ENCODE results near the gene SCARF2. TPM values are rescaled to one million over a fixed set of nuclear protein-coding genes. Genes with fewer than 3 reads are reported as not detected.
"Not testable (repeated sequence)": the region's sequence is repeated elsewhere in the genome, so short reads cannot be mapped to it uniquely, and the experiment has no call there.

Gene SCARF2
- polyA plus RNA-seq, 2 of the 4 experiments (the other 2 are of a cell fraction), result 0.35 to 0.66 TPM

GRCh38 chr22:20384171-20384570, 53.5 kb downstream of the SCARF2 start (continued):
- TF ChIP-seq CTCF (IDR thresholded peaks at IDR 0.05), result no peak
- no peak for TF ChIP-seq MYC (IDR thresholded peaks at IDR 0.05; ENCODE audit: borderline replicate concordance, low read length)

GRCh38 chr22:20383538-20383937, 54.1 kb downstream of the SCARF2 start:
- POLR2A ChIA-PET, result no interaction called here
- DNase-seq (ENCODE audit: low read depth in 1 of 2, low spot score in 1 of 2) (no peak), FAIRE-seq (no peak), ATAC-seq (no peak)
- Histone ChIP-seq H3K27ac (no peak overlapping the region), H3K4me2 (no peak overlapping the region), H3K9me3 (no peaks in the 10 kb centered on the region), H3K4me1 (no peaks in the 10 kb centered on the region), H3K4me3 (no peak overlapping the region)
- TF ChIP-seq MYC (IDR thresholded peaks at IDR 0.05; ENCODE audit: borderline replicate concordance, low read length) (no peak), HES2 (IDR thresholded peaks at IDR 0.05) (no peak), TP53 (CRISPR knock-in tag; IDR thresholded peaks at IDR 0.05) (no peak), RFX5 (IDR thresholded peaks at IDR 0.05) (no peak)
- CTCF ChIA-PET, result no interaction called here
- WGBS (ENCODE audit: missing lambda C conversion rate), result 72% methylated on average over 9 of the region's 9 CpGs

GRCh38 chr22:20380486-20380885, 57.1 kb downstream of the SCARF2 start:
- H3K9me3 ChIP-seq, result no peaks in the 10 kb centered on the region
- ATAC-seq, result no peak
- no peak overlapping the region for H3K27ac ChIP-seq
- TF ChIP-seq POLR2A (IDR thresholded peaks at IDR 0.05; ENCODE audit: low read length), result no peak
- TF ChIP-seq CHD4 (IDR thresholded peaks at IDR 0.05; ENCODE audit: borderline replicate concordance), result no peak
- no peak for TF ChIP-seq SREBF2 (IDR thresholded peaks at IDR 0.05)
- TF ChIP-seq FOSB (CRISPR knock-in tag; IDR thresholded peaks at IDR 0.05), result no peak
- no peak for TF ChIP-seq TFCP2L1 (CRISPR knock-in tag; IDR thresholded peaks at IDR 0.05)
- no peak for TF ChIP-seq CBX2 (IDR thresholded peaks at IDR 0.05; ENCODE audit: borderline replicate concordance, low read depth)
- TF ChIP-seq ELK1 (IDR thresholded peaks at IDR 0.05; ENCODE audit: low read depth, low read length), result no peak
- no peak for TF ChIP-seq JUNB (IDR thresholded peaks at IDR 0.05)
- TF ChIP-seq PBX3 (IDR thresholded peaks at IDR 0.05), result no peak
- no peak for TF ChIP-seq HOXB13 (CRISPR knock-in tag; IDR thresholded peaks at IDR 0.05; ENCODE audit: low read depth)
- TF ChIP-seq KDM5A (IDR thresholded peaks at IDR 0.05), result no peak
- no peak for TF ChIP-seq HEYL (CRISPR knock-in tag; IDR thresholded peaks at IDR 0.05)
- TF ChIP-seq RARB (CRISPR knock-in tag; IDR thresholded peaks at IDR 0.05), result no peak
- no peak for TF ChIP-seq MYC (IDR thresholded peaks at IDR 0.05; ENCODE audit: borderline replicate concordance, low read length)
- TF ChIP-seq FOXS1 (CRISPR knock-in tag; IDR thresholded peaks at IDR 0.05), result no peak
- TF ChIP-seq RAD21 (conservative IDR thresholded peaks at IDR 0.05 in 1 of 2, IDR thresholded peaks at IDR 0.05 in 1 of 2), result no peak
- TF ChIP-seq ESRRA (IDR thresholded peaks at IDR 0.05; ENCODE audit: borderline replicate concordance, low read length), result no peak
- 5% methylated on average over 1 of the region's 1 CpG for WGBS (ENCODE audit: missing lambda C conversion rate)
- FAIRE-seq, result no peak
- H3K4me1 ChIP-seq, result no peaks in the 10 kb centered on the region
- H3K4me2 ChIP-seq, result no peak overlapping the region
- CTCF ChIA-PET, result no interaction called here
- H3K4me3 ChIP-seq, result no peak overlapping the region
- DNase-seq (ENCODE audit: low read depth in 1 of 2, low spot score in 1 of 2), result no peak
- POLR2A ChIA-PET, result interaction anchor here (1.0 kb wide), 1 partner anchor 13 kb away, joined by 4 read pairs; the partner anchor contains the start of gene ZNF74

GRCh38 chr22:20378684-20379083, 58.9 kb downstream of the SCARF2 start:
- H3K4me3 ChIP-seq; ATAC-seq; POLR2A ChIA-PET; H3K9me3 ChIP-seq; H3K4me1 ChIP-seq; FAIRE-seq; H3K4me2 ChIP-seq; DNase-seq (ENCODE audit: low read depth in 1 of 2, low spot score in 1 of 2); H3K27ac ChIP-seq: not testable (repeated sequence)
- WGBS (ENCODE audit: missing lambda C conversion rate), result 55% methylated on average over 5 of the region's 5 CpGs
- CTCF ChIA-PET, result interaction anchor here (0.6 kb wide), 1 partner anchor 364 kb away, joined by 3 read pairs; no protein-coding TSS in a partner anchor
